Measurements from ENCODE around the gene TAF1A.
"Not testable (repeated sequence)": the region's sequence is repeated elsewhere in the genome, so short reads cannot be mapped to it uniquely, and the experiment has no call there.

The TAF1A gene

DNA sequence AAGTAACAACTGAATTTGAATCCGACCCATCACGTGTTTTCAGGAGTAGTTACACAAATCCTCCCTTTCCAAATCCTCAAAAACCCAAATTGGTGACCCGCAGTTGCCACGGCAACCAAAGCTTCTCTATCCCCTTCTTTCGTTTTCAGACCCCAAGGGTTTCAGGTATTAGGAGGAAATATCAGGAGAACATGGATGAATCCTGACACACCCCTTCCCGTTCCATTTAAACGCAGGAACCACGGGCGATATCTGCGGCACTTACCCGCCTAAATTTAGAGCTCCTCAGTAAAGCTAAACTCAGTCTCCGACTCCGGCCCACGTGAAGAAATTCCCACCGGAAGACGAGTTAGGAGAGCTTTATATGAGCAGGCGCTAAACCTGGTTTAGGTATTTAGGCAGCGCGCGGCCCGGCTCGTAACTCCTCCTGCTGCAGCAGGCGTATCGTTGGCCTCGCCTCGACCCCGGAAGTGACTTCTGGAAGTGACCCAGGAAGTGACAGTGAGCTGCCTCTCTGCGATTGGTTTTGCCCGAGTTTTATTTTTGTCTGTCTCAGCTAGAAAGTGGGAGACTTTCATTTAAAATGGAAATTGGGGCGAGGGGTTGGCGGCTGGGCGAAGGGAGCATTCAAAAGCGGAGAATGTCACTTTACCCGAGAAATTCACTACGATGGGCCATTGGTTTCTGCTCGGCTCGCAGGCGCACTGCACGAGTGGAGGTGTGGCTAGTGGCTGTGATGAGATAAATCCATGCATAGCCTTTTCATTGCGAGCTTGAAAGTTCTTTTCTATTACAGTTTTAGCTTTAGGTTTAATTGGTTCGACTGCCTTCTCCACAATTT is at the start of gene TAF1A:
Gene TAF1A (minus strand): TSS at position 472 of the 841 bp plus-strand sequence.
- peak; percentile 56 for DNase-seq

DNA sequence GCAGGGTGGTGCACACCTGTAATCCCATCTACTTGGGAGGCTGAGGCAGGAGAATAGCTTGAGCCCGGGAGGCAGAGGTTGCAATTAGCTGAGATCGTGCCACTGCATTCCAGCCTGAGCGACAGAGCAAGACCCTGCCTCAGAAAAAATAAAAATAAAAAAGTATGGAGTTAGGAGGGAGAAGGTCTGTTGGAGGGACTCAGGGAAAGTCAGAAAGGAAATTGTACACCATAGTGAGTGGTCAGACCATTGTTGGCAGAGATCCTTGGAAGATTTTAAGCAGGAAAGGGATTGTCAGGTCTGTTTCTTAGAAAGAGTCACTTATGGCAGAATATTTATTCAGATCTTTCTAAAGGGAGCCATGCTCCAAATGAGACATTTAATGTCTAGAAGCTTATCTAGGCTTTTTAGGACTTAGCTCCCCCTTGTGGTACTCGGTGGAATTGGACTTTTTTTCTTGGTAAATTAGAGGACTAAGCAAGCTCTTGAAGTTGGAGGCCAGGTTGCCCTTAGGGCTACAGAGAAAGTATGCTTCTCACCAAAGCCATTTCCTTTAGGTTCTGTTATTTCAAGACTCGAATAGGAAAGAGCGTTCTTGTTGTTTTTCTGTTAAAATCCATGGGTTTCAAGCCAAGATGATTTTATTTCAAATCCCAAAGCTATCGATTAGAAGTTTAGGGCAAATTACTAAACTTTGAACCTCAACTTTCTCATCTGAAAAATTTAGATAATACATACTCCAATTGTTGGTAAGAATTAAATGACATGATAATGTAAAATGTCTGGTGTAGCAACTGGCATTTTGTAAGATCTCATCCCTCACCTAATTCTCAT is 44.7 kb upstream of the TAF1A start:
- peak; percentile 73 for DNase-seq

DNA sequence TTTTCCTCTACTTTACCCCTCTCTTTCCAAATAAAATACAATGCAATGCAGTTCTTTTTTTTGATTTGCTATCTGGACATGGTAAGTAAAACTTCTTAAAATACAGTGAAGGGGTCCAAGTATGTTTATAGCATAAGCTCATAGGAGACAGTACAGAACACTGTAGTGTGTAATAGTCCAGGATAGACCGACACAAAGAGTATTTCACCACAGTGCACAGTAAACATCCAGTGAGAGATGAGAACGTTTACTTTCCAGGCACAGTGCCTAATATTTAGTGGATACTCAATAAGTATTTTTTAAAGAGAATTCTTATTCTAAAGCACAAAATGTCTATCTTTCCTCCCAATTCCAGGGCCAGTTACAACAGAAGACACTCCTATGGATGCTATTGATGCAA is 43.0 kb upstream of the TAF1A start:
- no peak for DNase-seq

DNA sequence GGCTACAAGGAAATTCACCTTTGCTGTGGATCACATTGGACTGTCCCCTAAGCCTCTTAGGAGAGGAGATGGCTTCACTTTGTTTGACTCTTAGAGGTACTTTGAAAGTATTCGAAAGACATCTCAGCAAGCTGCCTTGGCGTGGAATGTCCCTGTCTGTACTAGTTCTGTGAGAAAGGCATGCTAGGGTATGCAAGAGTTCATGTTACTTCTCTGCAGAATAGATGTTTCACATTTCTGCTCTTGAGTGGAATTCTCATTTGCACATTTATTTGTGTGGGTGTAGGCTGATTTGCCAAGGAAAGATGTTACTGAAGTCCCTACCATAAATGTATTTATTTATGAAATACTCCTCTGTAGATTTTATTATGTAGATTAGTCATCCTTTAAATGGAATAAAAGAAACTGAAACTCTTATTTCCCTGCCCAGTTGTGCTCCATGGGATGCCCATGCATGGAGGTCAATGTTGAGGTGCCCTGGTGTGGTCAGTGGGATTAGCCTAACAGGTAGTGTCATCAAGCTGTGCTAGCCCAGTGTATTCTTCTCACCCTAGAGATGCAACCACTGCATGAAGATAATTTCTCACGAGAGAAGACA is 42.0 kb upstream of the TAF1A start:
- DNase-seq = no peak

DNA sequence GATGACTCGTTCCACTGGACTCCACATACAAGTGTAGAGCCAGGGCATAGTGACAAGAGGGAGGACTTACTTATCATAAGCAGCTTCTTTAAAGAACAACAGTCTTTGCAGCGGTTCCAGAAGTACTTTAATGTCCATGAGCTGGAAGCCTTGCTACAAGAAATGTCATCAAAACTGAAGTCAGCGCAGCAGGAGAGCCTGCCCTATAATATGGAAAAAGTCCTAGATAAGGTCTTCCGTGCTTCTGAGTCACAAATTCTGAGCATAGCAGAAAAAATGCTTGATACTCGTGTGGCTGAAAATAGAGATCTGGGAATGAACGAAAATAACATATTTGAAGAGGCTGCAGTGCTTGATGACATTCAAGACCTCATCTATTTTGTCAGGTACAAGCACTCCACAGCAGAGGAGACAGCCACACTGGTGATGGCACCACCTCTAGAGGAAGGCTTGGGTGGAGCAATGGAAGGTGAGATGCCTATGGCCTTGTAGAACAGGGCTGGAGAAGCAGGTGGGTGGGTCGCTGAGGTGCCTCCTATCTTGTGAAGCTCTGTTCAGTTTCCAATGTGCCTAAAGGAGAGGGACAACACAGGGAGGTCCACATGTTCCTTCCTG is 40.3 kb upstream of the TAF1A start:
- no peak for DNase-seq

GRCh38 chr1:222627232-222627631 is 37.5 kb upstream of the TAF1A start:
- no peak for DNase-seq

GRCh38 chr1:222624214-222624613 is 34.5 kb upstream of the TAF1A start:
- no peak for DNase-seq

GRCh38 chr1:222623458-222623857 is 33.7 kb upstream of the TAF1A start:
- DNase-seq = no peak

- DNase-seq = no peak
Measured at GRCh38 chr1:222622765-222623164, 33.0 kb upstream of the TAF1A start.

- DNase-seq = no peak
Measured at GRCh38 chr1:222620566-222620965, 30.8 kb upstream of the TAF1A start.

GRCh38 chr1:222618880-222619596 is 29.3 kb upstream of the TAF1A start:
- no peak for DNase-seq

GRCh38 chr1:222618001-222618879 is 28.5 kb upstream of the TAF1A start, which contains the start of gene MIA3:
Gene MIA3, plus strand, starts transcription at chr1:222618097. Its CDS starts 14 bp downstream, at chr1:222618111.
- DNase-seq = no peak

GRCh38 chr1:222617367-222617951 is 27.7 kb upstream of the TAF1A start:
- DNase-seq = peak; percentile 94

- no peak for DNase-seq
Measured at GRCh38 chr1:222616525-222616924, 26.8 kb upstream of the TAF1A start.

- no peak for DNase-seq
Measured at GRCh38 chr1:222613627-222614026, 23.9 kb upstream of the TAF1A start.

GRCh38 chr1:222610728-222611127 is 21.0 kb upstream of the TAF1A start:
- no peak for DNase-seq

DNA sequence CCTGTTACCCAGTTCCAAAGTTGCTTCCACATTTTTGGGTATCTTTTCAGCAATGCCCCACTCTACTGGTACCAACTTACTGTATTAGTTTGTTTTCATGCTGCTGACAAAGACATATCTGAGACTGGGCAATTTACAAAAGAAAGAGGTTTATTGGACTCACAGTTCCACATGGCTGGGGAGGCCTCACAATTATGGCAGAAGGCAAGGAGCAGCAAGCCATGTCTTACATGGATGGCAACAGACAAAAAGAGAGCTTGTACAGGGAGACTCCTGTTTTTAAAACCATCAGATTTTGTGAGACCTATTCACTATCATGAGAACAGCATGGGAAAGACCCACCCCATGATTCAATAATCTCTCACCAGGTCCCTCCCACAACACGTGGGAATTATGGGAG is 19.4 kb upstream of the TAF1A start:
- not testable (repeated sequence) for DNase-seq

DNA sequence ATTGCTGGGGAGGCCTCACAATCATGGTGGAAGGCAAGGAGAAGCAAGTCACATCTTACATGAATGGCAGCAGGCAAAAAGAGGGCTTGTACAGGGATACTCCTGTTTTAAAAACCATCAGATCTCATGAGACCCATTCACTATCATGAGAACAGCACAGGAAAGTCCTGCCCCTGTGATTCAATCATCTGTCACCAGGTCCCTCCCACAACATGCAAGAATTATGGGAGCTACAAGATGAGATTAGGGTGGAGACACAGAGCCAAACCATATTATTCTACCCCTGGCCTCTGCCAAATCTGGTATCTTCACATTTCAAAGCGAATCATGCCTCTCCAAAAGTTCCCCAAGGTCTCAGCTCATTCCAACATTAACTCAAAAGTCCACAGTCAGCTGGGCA is 17.0 kb upstream of the TAF1A start:
- no peak for DNase-seq

DNA sequence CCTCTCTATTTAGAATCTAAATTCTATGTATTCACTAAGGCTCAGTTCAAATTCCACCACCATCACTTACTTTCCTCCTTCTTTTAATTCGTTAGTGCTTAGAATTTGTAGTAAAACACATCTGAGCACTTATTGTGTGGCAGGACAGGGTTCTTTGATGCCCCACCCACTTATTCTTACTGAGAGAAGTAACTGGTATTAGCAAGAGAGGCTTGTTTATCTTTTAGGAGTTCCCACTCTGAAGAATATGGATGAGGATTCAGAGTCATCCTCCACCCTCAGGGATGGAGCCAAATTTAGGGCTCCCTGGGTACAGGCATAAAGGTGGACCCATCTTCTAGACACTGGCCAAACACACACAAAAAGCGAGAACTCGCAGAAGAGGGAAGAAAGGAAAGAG is 11.5 kb upstream of the TAF1A start:
- no peak for DNase-seq

- DNase-seq = no peak
Measured at GRCh38 chr1:222600281-222600680, 10.5 kb upstream of the TAF1A start.

GRCh38 chr1:222596696-222597095 is 7.0 kb upstream of the TAF1A start:
- DNase-seq = no peak
